Stimulated activated CD8-positive, alpha-beta memory T cell treated with anti-CD3 and anti-CD28 coated beads, Interleukin-15, amount 100 ng/mL, for 4 hours (primary cell): ENCODE measurements around the gene SLC23A2.

Source experiments
- DNase-seq, 2 donors: peaks; one replicate each; pipeline ENCODE4 v3.0.0-alpha.2; 2020; ENCODE audit warnings: low read depth in 2 of 2

The SLC23A2 gene

GRCh38 chr20:4846821-4847220 is 154.5 kb downstream of the SLC23A2 start:
- DNase-seq, result no peak

GRCh38 chr20:4844751-4845465 is 156.4 kb downstream of the SLC23A2 start:
- no peak for DNase-seq

- DNase-seq, result no peak
Observed at GRCh38 chr20:4844325-4844724, 157.0 kb downstream of the SLC23A2 start.

DNA sequence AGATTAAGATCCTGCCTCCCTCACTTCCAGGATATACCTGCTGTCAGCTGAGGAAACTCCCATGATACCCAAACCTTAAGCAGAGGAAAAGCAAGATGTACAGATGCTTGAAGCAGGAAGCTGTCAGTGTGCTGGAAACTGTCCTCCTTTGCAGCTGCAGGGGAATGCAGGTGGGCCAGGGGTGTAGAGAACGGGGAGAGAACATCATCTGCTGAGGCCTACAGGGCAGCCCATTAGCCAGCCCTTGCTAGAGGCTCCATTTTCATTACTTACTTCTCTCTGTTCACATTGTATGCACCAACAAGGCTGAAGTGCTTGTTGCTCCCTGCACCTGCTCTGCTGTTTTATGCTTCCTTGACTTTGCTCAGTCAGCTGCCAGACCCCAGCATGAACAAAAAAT is 160.5 kb downstream of the SLC23A2 start:
- no peak for DNase-seq

DNA sequence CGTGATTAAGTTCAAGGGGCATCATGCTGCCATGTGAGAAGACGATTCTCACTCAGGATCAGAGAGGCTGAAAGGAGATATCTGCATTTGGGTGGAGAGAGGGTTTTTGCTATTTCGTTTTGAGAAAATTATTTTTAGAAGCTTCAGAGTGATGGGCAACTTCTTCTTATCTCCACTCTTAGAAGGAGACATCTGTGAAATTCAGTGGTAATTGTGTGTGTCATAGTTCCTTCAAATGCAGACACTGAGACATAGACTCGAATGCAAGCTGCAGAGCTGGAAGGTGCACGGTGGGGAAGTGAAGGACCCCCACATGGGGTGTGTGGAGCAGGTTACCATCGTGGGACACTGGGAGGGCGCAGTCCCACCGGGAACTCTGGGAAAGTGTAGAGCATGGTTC is 162.8 kb downstream of the SLC23A2 start:
- DNase-seq, result no peak

GRCh38 chr20:4837760-4838159 is 163.6 kb downstream of the SLC23A2 start:
- no peak for DNase-seq

DNA sequence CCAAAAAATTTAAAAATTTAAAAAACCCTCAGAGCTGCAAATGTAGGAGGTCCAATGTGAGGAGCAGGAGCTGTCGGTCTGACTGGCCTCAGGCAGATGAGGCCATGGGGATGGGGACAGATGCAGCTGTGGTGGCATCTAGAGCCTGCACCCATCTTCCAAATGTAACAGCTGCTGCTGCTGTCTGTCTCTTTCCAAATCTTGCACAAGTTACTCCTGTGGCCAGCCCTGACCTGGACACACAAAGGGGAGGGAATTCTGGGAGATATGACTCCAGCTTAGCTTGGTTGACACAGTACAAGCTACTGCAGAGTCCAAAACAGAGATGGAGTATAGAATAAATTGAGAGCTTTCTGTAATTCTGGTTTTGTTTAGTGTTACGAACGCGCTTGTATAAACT is 164.4 kb downstream of the SLC23A2 start:
- DNase-seq, result no peak

DNA sequence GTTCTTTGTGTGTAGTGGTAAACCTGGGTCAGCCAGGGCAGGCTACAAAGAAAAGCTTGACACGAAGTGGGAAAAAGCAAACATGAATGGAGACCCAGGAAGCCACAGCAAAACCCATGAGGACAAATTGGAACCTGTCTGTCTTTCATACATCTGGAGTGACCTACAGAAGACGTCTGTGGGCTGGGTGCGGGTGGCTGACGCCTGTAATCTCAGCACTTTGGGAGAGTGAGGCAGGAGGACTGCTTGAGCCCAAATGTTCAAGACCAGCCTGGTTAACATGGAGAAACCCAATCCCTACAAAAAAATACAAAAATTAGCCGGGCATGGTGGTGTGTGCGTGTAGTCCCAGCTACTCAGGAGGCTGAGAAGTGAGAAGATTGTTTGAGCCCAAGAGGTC is 164.8 kb downstream of the SLC23A2 start:
- DNase-seq, result no peak

DNA sequence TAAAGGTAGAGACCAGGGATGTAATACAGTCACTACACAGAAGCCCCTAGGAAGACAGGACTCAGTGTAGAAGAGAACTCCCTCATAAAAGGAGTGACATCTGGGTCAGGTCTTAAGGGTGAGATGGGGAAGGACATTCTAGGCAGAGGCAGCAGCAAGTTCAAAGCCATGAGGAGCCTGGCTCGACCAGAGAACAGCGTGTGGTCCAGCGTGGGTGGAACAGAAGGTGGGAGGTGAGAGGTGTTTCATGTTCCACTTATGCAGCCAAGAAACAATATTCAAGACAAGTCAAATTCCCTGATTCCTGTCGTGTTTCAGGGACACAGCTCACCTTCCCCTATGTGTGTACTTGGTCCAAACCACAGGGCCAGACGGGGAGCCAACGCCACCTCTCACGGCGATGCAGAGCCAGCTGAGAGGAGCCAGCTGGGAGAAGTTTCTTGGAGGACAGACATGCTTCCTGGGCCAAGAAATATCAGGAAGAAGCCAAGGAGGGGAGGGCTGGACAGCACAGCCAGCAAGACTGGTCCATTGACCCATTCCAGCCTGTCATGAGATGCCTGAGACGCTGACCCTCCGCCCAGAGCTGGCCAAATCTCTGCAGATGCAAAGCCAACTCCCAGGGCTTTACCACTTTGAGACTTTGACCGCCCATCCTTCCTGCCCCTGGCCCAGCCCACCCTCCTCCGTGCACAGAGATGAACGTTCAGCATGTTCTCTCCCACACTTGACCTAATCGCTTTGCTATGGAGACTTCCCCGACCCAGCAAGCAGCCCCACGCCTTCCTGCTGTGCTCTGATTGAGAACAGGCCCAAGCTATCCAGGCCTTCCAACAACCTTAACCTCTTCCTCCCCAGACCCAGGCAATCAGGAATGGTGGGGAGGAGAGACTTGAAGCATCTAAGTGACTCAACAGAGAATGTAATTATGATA is 165.8 kb downstream of the SLC23A2 start:
- DNase-seq, result no peak

DNA sequence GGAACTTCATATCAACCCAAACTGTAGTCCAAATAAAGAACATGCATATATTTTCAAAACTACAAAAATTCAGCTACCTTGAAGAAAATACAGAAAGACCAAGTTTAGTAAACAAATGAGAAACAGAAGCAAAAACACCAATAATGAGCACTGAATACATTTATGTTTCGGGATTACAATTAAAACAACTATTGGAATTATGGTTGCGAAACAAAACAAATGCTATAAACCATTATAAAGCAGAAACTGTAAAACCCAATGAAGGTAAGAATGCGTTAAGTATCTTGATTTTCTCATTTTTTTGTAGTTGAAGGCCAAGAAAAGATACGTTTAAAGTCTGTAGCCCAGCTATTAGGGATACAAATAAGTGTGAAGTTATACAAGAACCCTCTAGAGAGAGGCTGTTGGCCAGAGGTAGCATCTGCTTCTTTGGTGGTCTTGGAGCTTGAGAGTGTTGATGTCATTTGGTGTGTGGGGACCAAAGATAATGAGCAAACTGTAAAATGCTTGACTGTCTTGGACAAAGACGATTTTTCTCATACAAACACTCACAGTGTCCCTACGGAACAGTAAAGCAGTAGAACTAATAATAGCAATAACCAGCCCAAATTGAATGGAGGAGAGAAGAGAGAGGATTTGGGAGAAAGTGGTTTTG is 168.1 kb downstream of the SLC23A2 start:
- DNase-seq, result no peak

GRCh38 chr20:4832469-4832868 is 168.8 kb downstream of the SLC23A2 start:
- no peak for DNase-seq

DNA sequence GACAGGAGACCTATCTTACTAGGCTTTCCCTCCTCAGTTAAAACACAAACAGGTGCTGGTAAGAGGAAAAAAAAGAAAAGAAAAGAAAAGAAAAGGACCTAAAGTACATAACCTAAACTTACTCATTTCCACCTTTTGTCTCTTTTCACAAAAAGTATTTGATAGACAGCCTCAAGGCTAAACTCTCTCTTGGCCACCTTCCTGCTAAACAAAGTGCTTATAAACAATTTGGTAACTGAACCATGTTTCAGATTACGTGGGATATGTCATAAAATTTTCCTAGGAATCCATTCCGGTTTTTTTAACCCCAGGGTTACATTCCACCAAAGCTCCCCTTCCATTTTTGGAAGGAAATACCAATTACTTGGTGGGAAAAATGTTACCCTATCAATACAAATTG is 170.6 kb downstream of the SLC23A2 start:
- no peak for DNase-seq

- no peak for DNase-seq
Observed at GRCh38 chr20:4830259-4830658, 171.1 kb downstream of the SLC23A2 start.

DNA sequence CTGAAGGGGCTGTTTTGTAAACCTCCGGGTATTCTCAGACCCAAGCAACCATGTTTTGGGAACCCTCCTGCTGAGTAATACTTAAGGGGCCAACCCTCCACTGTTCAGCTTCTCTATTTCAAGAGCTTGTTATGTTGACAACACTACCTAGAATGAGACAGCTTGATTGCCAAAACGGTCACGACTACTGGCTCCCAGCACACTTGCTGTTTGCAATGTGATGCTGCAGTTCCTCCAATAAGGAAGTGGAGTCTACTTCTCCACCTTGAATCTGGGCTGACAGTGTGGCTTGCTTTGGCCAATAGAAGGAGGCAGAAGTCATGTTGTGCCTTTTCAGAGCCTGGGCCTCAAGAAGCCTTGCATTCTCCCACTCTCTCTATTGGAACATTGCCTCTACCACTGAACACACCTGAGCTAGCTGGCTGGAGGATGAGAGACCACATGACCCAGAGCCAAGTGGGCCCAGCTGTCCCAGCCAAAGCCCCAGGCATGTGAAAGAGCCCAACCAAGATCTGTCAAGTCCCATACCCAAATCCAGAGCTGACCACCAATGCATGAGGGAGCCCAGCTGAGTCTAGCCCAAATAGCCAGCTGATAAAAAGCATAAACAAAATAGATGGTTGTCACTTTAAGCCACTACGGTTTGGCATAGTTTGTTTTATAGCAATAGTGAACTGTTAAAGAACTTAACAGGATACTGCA is 171.6 kb downstream of the SLC23A2 start:
- no peak for DNase-seq

DNA sequence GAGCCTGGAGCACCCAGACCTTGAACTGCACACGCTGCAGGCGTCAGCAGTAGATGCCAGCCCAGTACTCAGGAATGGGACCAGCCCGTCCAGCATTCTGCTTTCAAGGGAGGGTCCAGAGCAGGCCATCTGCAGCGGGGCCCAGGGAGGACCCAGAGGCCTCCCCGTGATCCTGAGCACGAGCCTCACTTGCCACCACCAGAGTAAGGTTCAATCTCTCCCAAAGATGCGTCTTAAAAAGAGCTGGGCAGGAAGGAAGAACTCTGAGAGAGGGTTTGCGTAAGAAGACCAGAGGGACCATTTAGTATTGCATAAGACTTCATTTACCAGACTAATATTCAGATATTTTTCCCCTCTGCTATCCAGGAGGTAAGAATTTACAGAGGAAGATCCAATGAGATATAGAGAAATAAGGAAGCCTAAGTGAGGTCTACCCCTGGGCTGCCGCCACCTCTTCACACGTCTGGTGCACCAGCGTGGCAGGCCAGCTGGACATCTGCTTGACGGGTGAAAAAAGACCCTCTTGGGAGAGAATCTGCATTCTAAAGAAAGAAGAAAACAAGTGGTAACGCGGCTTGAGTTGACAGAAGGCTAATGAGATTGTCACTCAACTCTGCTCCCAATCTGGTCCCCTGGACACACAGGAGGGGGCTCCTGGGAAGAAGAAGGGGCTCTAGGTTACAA is 172.3 kb downstream of the SLC23A2 start:
- no peak for DNase-seq

DNA sequence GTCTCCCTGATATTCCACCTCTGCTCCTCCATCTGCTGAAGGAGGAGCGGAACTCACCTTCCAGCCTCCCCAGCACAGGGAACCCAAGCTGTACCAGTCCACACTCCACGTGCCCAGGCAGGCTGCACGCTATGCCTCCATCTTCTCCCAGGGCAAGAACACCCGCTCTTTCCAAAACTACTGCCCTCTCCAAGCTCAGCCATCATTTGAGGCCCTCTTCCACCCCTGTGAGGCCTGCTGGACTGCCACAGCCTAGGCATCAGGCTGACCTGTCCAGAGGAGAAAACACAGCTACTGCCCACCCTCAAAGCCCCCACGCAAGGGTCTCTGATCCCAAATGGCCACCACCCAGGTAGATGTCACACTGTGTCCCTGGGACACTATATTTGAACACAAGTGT is 179.7 kb downstream of the SLC23A2 start:
- DNase-seq, result no peak

DNA sequence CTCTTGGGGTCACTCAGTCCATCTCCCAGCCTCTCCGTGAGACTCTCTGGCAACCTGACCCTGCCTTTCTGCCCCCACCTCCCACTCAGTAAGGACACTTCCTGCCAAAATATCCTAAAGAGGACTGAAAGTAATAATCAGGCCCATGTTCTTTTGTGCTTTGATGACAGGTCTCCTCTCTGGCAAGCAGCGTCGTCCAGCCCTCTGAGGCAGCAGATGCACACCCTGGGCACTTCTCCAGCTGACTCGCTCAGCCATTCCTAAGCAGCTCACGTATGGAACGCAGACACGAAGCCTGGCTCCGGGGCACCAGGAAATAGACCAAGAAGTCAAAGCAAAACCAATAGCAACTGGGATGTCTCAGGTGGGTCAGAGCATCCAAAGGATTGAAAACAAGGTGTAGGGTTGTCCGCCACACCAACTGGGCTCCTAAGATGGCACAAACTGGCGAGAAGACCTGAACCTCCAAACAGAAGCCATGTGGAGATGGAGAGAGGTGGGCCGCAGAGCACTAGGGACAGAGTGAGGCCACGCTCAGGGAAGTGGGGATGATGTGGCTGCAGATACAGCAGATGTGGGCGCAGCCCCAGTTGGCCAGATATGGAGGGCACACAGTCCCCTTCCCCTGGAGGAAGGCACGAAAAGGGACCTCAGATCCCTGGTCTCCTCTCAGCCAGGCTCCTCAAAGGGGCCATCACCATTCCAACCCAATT is 180.3 kb downstream of the SLC23A2 start:
- no peak for DNase-seq

- no peak for DNase-seq
Observed at GRCh38 chr20:4819901-4820300, 181.4 kb downstream of the SLC23A2 start.

GRCh38 chr20:4817230-4817671 is 184.1 kb downstream of the SLC23A2 start:
- DNase-seq, result no peak

GRCh38 chr20:4815628-4816027 is 185.7 kb downstream of the SLC23A2 start:
- no peak for DNase-seq
